ENCODE measurements around the gene STAG3. TPM values are rescaled to one million over a fixed set of nuclear protein-coding genes. Genes with fewer than 3 reads are reported as not detected.
A peak's percentile ranks its signal among the peaks of the same experiment; 100 is the strongest.

STAG3 gene
- total RNA-seq, 1 donor from 2014 or later, result not detected

GRCh38 chr7:100160067-100160466 is 17.7 kb upstream of the STAG3 start:
- H3K27me3 ChIP-seq, result no peaks in the 10 kb centered on the region
- H3K4me1 ChIP-seq, result peaks cover 24% of the 10 kb centered on the region
- H3K4me3 ChIP-seq, result no peak overlapping the region
- TF ChIP-seq POLR2A (IDR thresholded peaks at IDR 0.05) (no peak), CTCF (IDR thresholded peaks at IDR 0.05) (no peak), POLR2AphosphoS5 (IDR thresholded peaks at IDR 0.05; ENCODE audit: insufficient read depth in 1 of 2, low read depth in 1 of 2) (no peak)
- no peak overlapping the region for H3K27ac ChIP-seq
- H3K9me3 ChIP-seq, result no peaks in the 10 kb centered on the region
- H3K36me3 ChIP-seq, result peaks cover 0 to 14% of the 10 kb centered on the region in 2 donors
- DNase-seq (ENCODE audit: extremely low spot score in 2 of 2), result no peak
- intact Hi-C loops (cut with DNase I), result no loop called here

GRCh38 chr7:100163006-100163531 is 14.6 kb upstream of the STAG3 start:
- Histone ChIP-seq H3K27me3 (no peaks in the 10 kb centered on the region), H3K9me3 (no peaks in the 10 kb centered on the region), H3K27ac (no peak overlapping the region), H3K4me1 (peaks cover 21% of the 10 kb centered on the region), H3K36me3 (no peaks in the 10 kb centered on the region), H3K4me3 (no peak overlapping the region)
- DNase-seq (ENCODE audit: extremely low spot score in 2 of 2), result no peak
- no peak for TF ChIP-seq POLR2AphosphoS5 (IDR thresholded peaks at IDR 0.05; ENCODE audit: insufficient read depth in 1 of 2, low read depth in 1 of 2)
- intact Hi-C loops (cut with DNase I), result no loop called here

- Histone ChIP-seq H3K4me1 (peaks cover 23% of the 10 kb centered on the region), H3K27ac (no peak overlapping the region)
These were observed 13.8 kb upstream of the STAG3 start for GRCh38 chr7:100163871-100164270.

GRCh38 chr7:100166317-100166940 is 11.3 kb upstream of the STAG3 start:
- TF ChIP-seq POLR2A (IDR thresholded peaks at IDR 0.05) (no peak), POLR2AphosphoS5 (IDR thresholded peaks at IDR 0.05; ENCODE audit: insufficient read depth in 1 of 2, low read depth in 1 of 2) (no peak), CTCF (IDR thresholded peaks at IDR 0.05) (no peak)
- intact Hi-C loops (cut with DNase I), result no loop called here
- Histone ChIP-seq H3K9me3 (no peaks in the 10 kb centered on the region), H3K4me1 (peaks cover 25% of the 10 kb centered on the region), H3K4me3 (no peak overlapping the region), H3K27ac (no peak overlapping the region), H3K27me3 (no peaks in the 10 kb centered on the region), H3K36me3 (no peaks in the 10 kb centered on the region)
- DNase-seq (ENCODE audit: extremely low spot score in 2 of 2), result no peak

More at GRCh38 chr7:100163871-100164270, 13.8 kb upstream of the STAG3 start:
- Histone ChIP-seq H3K36me3 (no peaks in the 10 kb centered on the region), H3K9me3 (no peaks in the 10 kb centered on the region), H3K4me3 (no peak overlapping the region), H3K27me3 (no peaks in the 10 kb centered on the region)
- intact Hi-C loops (cut with DNase I), result no loop called here
- TF ChIP-seq POLR2A (IDR thresholded peaks at IDR 0.05), result no peak
- TF ChIP-seq CTCF (IDR thresholded peaks at IDR 0.05), result no peak
- TF ChIP-seq POLR2AphosphoS5 (IDR thresholded peaks at IDR 0.05; ENCODE audit: insufficient read depth in 1 of 2, low read depth in 1 of 2), result no peak
- no peak for DNase-seq (ENCODE audit: extremely low spot score in 2 of 2)

- DNase-seq (ENCODE audit: extremely low spot score in 2 of 2), result no peak
These were observed 10.5 kb upstream of the STAG3 start for GRCh38 chr7:100166970-100167911.

More at GRCh38 chr7:100166970-100167911, 10.5 kb upstream of the STAG3 start:
- TF ChIP-seq POLR2AphosphoS5 (IDR thresholded peaks at IDR 0.05; ENCODE audit: insufficient read depth in 1 of 2, low read depth in 1 of 2), result no peak
- no peak for TF ChIP-seq CTCF (IDR thresholded peaks at IDR 0.05)
- TF ChIP-seq POLR2A (IDR thresholded peaks at IDR 0.05), result no peak
- intact Hi-C loops (cut with DNase I), result no loop called here
- H3K4me3 ChIP-seq, result peak overlapping the region; percentile 56 to 57
- H3K36me3 ChIP-seq, result no peaks in the 10 kb centered on the region
- H3K9me3 ChIP-seq, result no peaks in the 10 kb centered on the region
- H3K27me3 ChIP-seq, result no peaks in the 10 kb centered on the region
- H3K27ac ChIP-seq, result peak overlapping the region; percentile 75
- H3K4me1 ChIP-seq, result peaks cover 31% of the 10 kb centered on the region
